Stimulated activated CD8-positive, alpha-beta memory T cell treated with anti-CD3 and anti-CD28 coated beads, Interleukin-7, amount 100 ng/mL, for 48 hours (primary cell): ENCODE results near the gene SLC30A9.

ENCODE experiments used
- DNase-seq, 2 donors: peaks; one replicate each; pipeline ENCODE4 v3.0.0-alpha.2; 2020; ENCODE audit warnings: low read depth in 1 of 2; ENCODE audit errors: extremely low read depth in 1 of 2

The SLC30A9 gene

GRCh38 chr4:42132099-42132498 lies 141.8 kb downstream of the SLC30A9 start:
- no peak for DNase-seq

GRCh38 chr4:42133006-42133405 lies 142.7 kb downstream of the SLC30A9 start:
- DNase-seq, result no peak

GRCh38 chr4:42136371-42136770 lies 146.0 kb downstream of the SLC30A9 start:
- DNase-seq, result no peak
